ENCODE data around the gene PTPRT. TPM values are rescaled to one million over a fixed set of nuclear protein-coding genes. Genes with fewer than 3 reads are reported as not detected.
A peak's percentile ranks its signal among the peaks of the same experiment; 100 is the strongest.

The PTPRT gene
- total and polyA plus RNA-seq, 2 of the 13 experiments (the other 11 are each of a cell fraction or from before 2014, with no cell fraction given): under 0.01 to 0.09 TPM

DNA sequence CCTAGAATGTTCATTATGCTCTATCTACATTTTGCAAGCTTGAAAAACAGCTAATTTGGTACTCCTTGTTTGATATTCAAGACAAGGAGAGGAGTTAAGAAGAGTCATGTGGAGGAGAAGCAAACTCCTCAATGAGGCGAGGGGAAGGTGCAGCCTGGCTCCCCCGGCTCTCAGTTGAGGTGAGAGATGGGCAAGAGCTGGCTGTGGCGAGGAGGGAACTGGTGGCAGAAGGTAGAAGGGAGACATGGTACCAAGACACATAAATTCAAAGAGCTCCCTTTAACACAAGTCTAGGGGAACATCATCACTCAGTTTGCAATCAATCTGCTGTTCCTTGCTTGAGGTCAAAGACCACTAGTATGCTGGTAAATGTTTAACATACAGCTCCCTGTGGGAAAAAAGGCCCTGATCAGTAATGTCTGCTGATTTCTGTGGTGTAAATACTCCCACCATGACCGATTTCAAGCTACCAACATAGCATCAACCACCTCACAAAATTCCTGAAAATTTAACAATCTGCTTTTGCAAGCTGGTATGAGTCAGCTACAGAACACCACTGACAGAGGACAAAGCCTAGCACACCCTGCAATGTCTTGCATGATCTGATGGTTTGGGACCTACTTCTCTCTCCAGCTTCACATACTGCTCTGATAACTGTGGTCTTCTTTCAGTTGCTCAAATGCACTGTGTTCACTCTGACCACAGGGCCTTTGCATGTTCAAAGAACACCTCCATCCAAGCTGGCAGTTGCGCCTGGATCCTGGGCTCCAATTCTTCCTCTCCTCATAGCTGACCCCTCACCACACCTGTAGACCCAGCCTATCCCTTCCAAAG, 1055.2 kb downstream of the PTPRT start (continued):
- TF ChIP-seq CC2D1A (CRISPR knock-in tag; IDR thresholded peaks at IDR 0.05) (no peak), CAMTA2 (CRISPR knock-in tag; IDR thresholded peaks at IDR 0.05; ENCODE audit: borderline replicate concordance) (no peak), MAZ (IDR thresholded peaks at IDR 0.05; ENCODE audit: borderline replicate concordance, low read depth, low read length) (no peak), MAZ (CRISPR knock-in tag; IDR thresholded peaks at IDR 0.05; ENCODE audit: low read depth) (no peak), MIER2 (CRISPR knock-in tag; IDR thresholded peaks at IDR 0.05) (0 out of 2 replicates have a peak, but pooled peaks have one; percentile 35), SMAD1 (CRISPR knock-in tag; IDR thresholded peaks at IDR 0.05; ENCODE audit: borderline replicate concordance, low read depth) (no peak), NBN (conservative IDR thresholded peaks at IDR 0.05) (no peak), ZMAT3 (CRISPR knock-in tag; conservative IDR thresholded peaks at IDR 0.05) (no peak), ZBED4 (CRISPR knock-in tag; IDR thresholded peaks at IDR 0.05; ENCODE audit: borderline replicate concordance) (no peak), RBM22 (optimal IDR thresholded peaks at IDR 0.05; ENCODE audit: low read length) (no peak), ZC3H13 (CRISPR knock-in tag; IDR thresholded peaks at IDR 0.05) (no peak), ZNF225 (CRISPR knock-in tag; IDR thresholded peaks at IDR 0.05) (no peak), MXD3 (CRISPR knock-in tag; IDR thresholded peaks at IDR 0.05) (no peak), THYN1 (CRISPR knock-in tag; IDR thresholded peaks at IDR 0.05; ENCODE audit: borderline replicate concordance, low read depth) (no peak), PTBP1 (IDR thresholded peaks at IDR 0.05; ENCODE audit: low read depth, low read length, poor library complexity, severe bottlenecking) (no peak), ZNF232 (CRISPR knock-in tag; IDR thresholded peaks at IDR 0.05; ENCODE audit: borderline replicate concordance) (no peak), THAP9 (CRISPR knock-in tag; IDR thresholded peaks at IDR 0.05; ENCODE audit: borderline replicate concordance) (no peak), ZNF333 (CRISPR knock-in tag; IDR thresholded peaks at IDR 0.05; ENCODE audit: borderline replicate concordance) (no peak), ZBTB7A (CRISPR knock-in tag; IDR thresholded peaks at IDR 0.05) (no peak), TBP (CRISPR knock-in tag; IDR thresholded peaks at IDR 0.05) (no peak)
- TF ChIP-seq, protein P1, sequence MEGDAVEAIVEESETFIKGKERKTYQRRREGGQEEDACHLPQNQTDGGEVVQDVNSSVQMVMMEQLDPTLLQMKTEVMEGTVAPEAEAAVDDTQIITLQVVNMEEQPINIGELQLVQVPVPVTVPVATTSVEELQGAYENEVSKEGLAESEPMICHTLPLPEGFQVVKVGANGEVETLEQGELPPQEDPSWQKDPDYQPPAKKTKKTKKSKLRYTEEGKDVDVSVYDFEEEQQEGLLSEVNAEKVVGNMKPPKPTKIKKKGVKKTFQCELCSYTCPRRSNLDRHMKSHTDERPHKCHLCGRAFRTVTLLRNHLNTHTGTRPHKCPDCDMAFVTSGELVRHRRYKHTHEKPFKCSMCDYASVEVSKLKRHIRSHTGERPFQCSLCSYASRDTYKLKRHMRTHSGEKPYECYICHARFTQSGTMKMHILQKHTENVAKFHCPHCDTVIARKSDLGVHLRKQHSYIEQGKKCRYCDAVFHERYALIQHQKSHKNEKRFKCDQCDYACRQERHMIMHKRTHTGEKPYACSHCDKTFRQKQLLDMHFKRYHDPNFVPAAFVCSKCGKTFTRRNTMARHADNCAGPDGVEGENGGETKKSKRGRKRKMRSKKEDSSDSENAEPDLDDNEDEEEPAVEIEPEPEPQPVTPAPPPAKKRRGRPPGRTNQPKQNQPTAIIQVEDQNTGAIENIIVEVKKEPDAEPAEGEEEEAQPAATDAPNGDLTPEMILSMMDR (CRISPR knock-in tag; IDR thresholded peaks at IDR 0.05): no peak
